ENCODE measurements around the gene TTF2. TPM values are rescaled to one million over a fixed set of nuclear protein-coding genes. Genes with fewer than 3 reads are reported as not detected.

The TTF2 gene
- total and polyA plus RNA-seq, 9 donors, result 2.1 to 14.0 (median 10.6) TPM

GRCh38 chr1:117112047-117112717 lies 52.1 kb downstream of the TTF2 start:
- H3K4me3 ChIP-seq, result no peak overlapping the region
- H3K4me1 ChIP-seq (ENCODE audit: insufficient read depth), result no peaks in the 10 kb centered on the region
- intact Hi-C loops (cut with DNase I), result no loop called here
- 77 to 93% (median 82%) methylated on average over 7 of the region's 7 CpGs for WGBS, 3 donors
- H3K27me3 ChIP-seq, result no peaks in the 10 kb centered on the region
- TF ChIP-seq POLR2A (IDR thresholded peaks at IDR 0.05), result no peak
- no peak for TF ChIP-seq CTCF (IDR thresholded peaks at IDR 0.05)
- TF ChIP-seq EP300 (IDR thresholded peaks at IDR 0.05), result no peak
- H3K27ac ChIP-seq, result no peak overlapping the region
- no peaks in the 10 kb centered on the region for H3K9me3 ChIP-seq
- H3K36me3 ChIP-seq, result no peaks in the 10 kb centered on the region
- no peak for DNase-seq

GRCh38 chr1:117113199-117113598 lies 53.1 kb downstream of the TTF2 start:
- Histone ChIP-seq H3K27ac (no peak overlapping the region), H3K4me1 (ENCODE audit: insufficient read depth) (no peaks in the 10 kb centered on the region), H3K9me3 (no peaks in the 10 kb centered on the region), H3K27me3 (no peaks in the 10 kb centered on the region), H3K4me3 (no peak overlapping the region), H3K36me3 (no peaks in the 10 kb centered on the region)
- intact Hi-C loops (cut with DNase I), result no loop called here
- WGBS, 3 donors, result 93 to 95% (median 93%) methylated on average over 11 of the region's 11 CpGs
- no peak for TF ChIP-seq EP300 (IDR thresholded peaks at IDR 0.05)
- no peak for TF ChIP-seq POLR2A (IDR thresholded peaks at IDR 0.05)
- no peak for DNase-seq

DNA sequence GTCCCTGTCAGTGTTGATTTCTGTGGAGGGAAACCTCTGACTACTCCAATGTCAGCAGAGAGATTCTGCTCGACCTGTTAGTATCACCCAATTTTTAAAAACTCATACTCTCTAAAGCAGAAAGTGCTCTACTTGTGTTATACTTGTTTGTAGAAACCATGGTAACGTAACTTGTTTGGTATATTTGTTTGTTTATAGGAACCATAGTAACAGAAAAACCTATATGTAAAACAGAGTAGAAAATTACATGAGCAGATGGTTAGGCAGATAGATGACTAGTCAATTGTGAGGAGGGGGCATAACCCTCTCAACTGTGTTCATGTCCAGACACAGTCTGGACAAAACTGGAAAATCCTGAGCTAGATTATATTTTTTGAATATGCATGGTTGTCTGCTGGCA lies 54.8 kb downstream of the TTF2 start:
- WGBS, 3 donors, result 71 to 80% (median 75%) methylated on average over 2 of the region's 2 CpGs
- Histone ChIP-seq H3K27me3 (no peaks in the 10 kb centered on the region), H3K27ac (no peak overlapping the region), H3K36me3 (no peaks in the 10 kb centered on the region), H3K4me3 (no peak overlapping the region), H3K9me3 (no peaks in the 10 kb centered on the region), H3K4me1 (ENCODE audit: insufficient read depth) (no peaks in the 10 kb centered on the region)
- intact Hi-C loops (cut with DNase I), result no loop called here
- DNase-seq, result no peak
- no peak for TF ChIP-seq CTCF (IDR thresholded peaks at IDR 0.05)

GRCh38 chr1:117116090-117116783 lies 56.1 kb downstream of the TTF2 start:
- Histone ChIP-seq H3K9me3 (no peaks in the 10 kb centered on the region), H3K4me1 (ENCODE audit: insufficient read depth) (peaks cover 3% of the 10 kb centered on the region), H3K4me3 (no peak overlapping the region), H3K27ac (no peak overlapping the region), H3K27me3 (no peaks in the 10 kb centered on the region), H3K36me3 (no peaks in the 10 kb centered on the region)
- no peak for TF ChIP-seq EP300 (IDR thresholded peaks at IDR 0.05)
- TF ChIP-seq POLR2A (IDR thresholded peaks at IDR 0.05), result no peak
- TF ChIP-seq CTCF (IDR thresholded peaks at IDR 0.05), result no peak
- no peak for DNase-seq
- 88 to 92% (median 90%) methylated on average over 13 of the region's 13 CpGs for WGBS, 3 donors
- intact Hi-C loops (cut with DNase I), result no loop called here

DNA sequence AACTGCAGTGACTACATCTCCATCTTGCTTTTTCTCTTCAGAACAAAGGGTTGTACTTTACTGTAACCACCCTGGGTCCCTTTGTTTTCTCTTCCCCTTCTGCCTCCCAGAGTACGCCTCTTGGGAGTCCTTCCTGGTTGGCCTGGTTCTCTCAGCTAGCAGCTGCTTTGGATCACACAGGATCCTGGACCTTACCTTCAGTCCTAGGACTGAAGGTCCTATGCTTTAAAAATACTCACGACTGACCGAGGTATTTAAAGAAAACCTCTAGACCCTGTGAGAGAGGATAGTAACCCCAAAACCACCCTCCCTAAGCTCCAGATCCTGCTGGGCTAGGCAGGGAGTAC lies 56.6 kb downstream of the TTF2 start:
- Histone ChIP-seq H3K27me3 (no peaks in the 10 kb centered on the region), H3K36me3 (no peaks in the 10 kb centered on the region), H3K9me3 (no peaks in the 10 kb centered on the region), H3K4me1 (ENCODE audit: insufficient read depth) (peaks cover 3% of the 10 kb centered on the region), H3K27ac (no peak overlapping the region), H3K4me3 (no peak overlapping the region)
- WGBS, 3 donors, result 70 to 79% (median 71%) methylated on average over 3 of the region's 3 CpGs
- no peak for DNase-seq
- TF ChIP-seq EP300 (IDR thresholded peaks at IDR 0.05), result no peak
- no peak for TF ChIP-seq POLR2A (IDR thresholded peaks at IDR 0.05)
- TF ChIP-seq CTCF (IDR thresholded peaks at IDR 0.05), result no peak
- intact Hi-C loops (cut with DNase I), result no loop called here

Data from ovary (tissue), 9 donors.